Measurements from ENCODE around the gene SAMD4A.
A peak's percentile ranks its signal among the peaks of the same experiment; 100 is the strongest.

The SAMD4A gene, protein sequence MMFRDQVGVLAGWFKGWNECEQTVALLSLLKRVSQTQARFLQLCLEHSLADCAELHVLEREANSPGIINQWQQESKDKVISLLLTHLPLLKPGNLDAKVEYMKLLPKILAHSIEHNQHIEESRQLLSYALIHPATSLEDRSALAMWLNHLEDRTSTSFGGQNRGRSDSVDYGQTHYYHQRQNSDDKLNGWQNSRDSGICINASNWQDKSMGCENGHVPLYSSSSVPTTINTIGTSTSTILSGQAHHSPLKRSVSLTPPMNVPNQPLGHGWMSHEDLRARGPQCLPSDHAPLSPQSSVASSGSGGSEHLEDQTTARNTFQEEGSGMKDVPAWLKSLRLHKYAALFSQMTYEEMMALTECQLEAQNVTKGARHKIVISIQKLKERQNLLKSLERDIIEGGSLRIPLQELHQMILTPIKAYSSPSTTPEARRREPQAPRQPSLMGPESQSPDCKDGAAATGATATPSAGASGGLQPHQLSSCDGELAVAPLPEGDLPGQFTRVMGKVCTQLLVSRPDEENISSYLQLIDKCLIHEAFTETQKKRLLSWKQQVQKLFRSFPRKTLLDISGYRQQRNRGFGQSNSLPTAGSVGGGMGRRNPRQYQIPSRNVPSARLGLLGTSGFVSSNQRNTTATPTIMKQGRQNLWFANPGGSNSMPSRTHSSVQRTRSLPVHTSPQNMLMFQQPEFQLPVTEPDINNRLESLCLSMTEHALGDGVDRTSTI

DNA sequence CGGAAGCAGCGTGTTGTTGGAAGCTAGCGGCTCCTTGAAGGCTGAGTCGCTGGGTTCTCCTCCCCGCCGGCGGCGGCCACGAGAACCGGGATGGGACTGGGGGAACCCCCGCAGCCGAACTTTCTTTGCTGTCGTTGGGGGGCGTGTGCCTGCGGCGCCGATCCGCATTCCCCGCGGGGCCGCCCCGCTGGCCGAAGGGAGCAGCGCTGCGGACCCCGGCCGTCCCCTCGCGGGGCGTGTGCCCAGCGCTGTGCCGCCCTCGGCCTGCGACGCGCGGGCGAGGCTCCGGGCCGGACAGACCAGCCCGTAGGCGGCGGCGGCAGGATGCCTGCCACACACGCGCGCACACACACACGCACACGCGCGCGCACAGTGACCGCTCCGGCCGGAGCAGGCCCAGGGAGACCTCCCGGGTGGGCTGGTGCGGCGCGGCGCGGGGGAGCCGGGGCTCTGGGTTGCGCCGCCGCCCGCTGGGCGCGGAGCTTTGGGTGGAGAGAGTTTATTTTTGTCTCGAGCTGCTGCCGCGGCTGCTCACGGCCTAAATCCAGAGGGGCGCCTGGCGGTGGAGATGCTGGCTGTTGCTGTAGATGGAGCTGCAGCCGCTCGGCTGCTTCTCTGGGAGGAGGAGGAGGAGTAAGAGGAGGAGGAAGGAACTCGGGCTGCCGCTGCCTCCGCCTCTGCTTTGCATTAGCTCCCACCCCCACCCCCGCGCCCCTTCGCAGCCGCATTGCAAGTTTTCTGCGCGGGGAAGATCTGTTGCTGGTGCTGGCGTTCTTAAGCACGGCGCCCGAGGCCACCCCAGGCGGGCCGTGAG, at the start of gene SAMD4A:
SAMD4A (plus strand) TSS at position 719 of the 814 bp plus-strand sequence. CDS start 789 bp downstream, outside the sequence.
- peak in 1 of 2 donors; percentile 25 for DNase-seq (ENCODE audit: low read depth in 2 of 2)

DNA sequence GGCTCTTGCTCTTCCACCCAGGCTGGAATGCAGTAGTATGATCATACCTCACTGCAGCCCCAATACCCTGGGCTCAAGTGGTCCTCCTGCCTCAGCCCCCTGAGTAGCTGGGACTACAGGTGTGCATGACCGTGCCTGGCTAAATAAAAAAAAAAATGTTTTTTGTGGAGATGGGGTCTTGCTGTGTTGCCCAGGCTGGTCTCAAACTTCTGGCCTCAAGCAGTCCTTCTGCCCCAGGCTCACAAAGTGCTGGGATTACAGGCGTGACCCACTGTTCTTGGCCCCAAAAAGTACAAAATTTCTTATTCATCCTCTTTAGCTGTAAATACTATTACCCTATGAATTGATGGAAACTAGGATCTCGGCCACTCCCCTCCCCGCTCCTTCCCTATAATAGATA, 42.5 kb upstream of the SAMD4A start:
- DNase-seq (ENCODE audit: low read depth in 2 of 2), result no peak

DNA sequence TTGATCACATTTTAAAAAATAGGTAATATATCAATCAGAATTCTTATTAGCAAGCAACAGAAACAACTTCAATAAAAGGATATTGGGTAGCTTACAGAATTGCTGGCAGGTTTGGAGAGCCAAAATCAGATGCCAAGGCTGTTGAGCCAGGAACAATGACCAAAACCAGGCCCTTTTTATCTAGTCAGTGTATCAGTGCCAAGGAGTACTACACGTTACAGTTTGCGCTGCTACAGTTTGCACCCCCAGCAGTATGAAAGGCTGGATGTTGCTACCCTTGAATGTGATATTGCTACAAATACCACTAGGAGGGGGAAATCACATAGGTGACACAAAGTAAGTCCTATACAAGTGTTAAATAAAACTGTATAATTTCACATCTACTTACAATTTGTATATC, 38.0 kb upstream of the SAMD4A start:
- no peak for DNase-seq (ENCODE audit: low read depth in 2 of 2)

DNA sequence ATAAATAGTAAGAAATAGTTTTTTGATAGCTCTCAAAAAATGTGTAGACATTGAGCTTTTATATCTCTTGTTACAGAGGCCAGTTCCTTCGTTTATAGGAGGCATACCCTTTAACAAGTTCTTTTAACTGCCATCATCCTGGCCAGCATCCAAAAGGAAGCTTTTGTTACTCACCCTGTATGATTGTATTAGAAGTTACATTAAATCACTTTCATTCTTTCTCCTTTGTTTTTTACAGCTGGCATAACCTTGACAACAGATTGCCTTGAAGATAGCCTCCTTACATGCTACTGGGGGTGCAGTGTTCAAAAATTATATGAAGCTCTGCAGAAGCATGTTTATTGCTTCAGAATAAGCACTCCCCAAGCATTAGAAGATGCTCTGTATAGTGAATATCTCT, 37.1 kb upstream of the SAMD4A start:
- no peak for DNase-seq (ENCODE audit: low read depth in 2 of 2)

DNA sequence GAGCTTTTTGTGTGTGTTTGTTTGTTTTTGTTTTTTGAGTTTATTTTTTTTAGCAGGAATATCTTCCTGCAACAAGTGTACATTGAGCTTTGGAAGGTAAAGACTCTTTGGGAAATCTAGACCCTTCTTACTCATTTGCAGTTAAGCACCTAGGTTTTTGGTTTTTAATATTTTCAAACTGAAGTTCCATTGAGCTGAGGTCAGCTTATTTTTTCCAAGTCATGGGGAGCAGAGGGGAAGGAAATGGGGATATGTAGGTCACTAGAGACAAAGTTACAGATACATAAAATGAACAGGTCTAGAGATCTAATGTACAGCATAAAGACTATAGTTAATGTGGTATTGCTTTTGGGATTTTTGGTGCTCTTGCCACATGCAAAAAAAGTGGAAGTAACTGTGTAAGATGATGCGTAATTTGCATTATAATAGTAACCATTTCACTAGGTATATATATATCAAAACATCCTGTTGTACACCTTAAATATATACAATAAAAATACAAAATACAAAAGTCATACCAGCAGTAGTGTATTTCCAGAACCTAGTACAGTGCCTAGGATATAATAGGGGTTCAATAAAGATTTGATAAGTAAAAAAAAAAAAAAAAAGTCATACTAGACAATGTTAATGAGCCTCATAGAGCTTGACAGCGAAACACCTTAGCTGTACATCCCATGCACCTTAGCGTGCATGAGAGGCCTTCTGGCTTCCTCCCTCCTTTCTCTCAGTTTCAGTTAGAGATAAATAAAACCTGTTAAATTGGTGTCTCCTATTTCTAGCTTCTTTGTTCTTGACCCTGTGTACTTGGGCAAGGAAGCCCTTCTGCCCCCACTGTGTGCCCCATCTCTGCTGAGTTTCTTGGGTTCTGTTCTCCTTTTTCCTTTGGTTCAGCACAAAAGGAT, 34.6 kb upstream of the SAMD4A start:
- DNase-seq (ENCODE audit: low read depth in 2 of 2), result no peak

DNA sequence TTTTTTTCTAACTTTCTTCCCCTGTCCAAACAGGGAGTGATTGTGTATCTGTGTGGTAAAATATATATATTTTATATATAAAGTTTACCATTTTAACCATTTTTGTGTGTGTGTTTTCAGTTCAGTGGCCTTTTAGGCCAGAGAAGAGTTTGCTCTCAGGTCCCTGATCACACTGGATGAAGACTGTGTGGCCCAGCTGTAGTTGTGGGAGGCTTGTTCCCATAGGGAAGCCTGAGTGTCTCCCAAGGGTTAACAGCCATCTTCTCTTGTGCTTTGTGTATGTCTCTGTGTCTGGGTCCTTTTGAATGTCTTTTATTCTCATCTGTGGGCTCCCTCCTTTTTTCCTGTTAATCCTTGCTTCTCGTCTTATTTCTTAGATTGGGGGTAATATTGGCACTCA, 33.8 kb upstream of the SAMD4A start:
- no peak for DNase-seq (ENCODE audit: low read depth in 2 of 2)

DNA sequence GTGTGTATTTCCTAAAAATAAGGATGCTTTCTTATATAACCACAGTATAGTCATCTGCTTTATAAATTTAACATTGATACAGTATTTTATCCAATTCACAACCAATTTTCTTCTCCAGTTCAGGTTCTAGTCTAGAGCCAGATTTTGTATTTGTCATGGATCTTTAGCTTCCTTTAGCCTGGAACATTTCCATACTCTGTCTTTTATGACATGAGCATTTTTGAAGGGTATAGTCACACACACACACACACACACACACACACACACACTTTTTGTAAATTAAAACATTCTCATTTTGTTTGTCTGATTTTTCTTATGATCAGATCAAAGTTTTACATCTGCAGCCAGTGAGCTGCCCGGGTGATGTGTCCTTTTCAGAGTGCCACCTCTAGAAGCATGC, 31.8 kb upstream of the SAMD4A start:
- DNase-seq (ENCODE audit: low read depth in 2 of 2), result no peak

DNA sequence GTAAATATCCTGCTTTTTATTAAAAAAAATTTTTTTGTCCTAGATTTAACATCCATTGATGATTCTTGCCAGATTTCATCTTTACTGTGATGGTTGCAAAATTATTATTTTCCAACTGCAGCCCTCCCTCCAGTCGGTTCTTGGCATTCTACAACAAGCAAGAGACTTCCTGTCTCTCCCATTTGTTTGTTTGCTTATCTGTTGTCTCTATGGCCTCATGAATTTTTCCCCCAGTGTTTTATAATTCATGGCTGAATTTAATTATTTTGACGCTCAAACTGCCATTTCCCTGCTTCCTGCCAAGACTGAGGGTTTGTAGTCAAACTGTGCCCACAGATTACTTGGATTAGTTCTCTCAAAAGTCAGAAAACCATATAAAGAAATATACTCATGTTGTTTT, 31.3 kb upstream of the SAMD4A start:
- DNase-seq (ENCODE audit: low read depth in 2 of 2), result no peak

DNA sequence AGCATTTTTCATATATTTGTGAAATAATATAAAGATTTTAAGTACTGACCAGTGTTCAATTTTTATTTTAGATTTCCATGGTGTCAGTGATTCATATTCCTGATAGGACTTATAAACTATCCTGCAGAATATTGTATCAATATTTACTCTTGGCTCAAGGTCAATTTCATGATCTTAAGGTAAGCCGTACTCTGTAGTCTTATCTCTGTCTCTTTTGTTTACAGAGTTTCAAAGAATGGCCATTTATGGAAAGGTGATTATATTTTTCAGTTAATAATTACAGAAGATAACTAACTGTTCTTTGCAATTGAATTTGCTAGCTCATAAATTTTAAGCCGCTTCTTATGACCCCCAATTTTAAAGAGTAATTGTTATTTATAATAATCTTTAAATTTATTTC, 29.3 kb upstream of the SAMD4A start:
- DNase-seq (ENCODE audit: low read depth in 2 of 2), result no peak

DNA sequence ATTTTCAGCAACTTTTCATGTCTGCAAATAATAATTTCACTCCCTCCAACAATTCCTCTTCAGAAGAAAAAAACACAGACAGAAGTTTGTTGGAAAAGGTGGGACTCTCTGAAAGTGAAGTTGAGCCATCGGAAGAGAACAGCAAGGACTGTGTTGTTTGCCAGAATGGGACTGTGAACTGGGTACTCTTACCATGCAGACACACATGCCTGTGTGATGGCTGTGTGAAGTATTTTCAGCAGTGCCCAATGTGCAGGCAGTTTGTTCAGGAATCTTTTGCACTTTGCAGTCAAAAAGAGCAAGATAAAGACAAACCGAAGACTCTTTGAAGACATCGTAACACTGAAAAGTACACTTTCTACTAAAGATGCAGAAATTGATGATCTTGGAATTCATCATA, 28.9 kb upstream of the SAMD4A start:
- no peak for DNase-seq (ENCODE audit: low read depth in 2 of 2)

DNA sequence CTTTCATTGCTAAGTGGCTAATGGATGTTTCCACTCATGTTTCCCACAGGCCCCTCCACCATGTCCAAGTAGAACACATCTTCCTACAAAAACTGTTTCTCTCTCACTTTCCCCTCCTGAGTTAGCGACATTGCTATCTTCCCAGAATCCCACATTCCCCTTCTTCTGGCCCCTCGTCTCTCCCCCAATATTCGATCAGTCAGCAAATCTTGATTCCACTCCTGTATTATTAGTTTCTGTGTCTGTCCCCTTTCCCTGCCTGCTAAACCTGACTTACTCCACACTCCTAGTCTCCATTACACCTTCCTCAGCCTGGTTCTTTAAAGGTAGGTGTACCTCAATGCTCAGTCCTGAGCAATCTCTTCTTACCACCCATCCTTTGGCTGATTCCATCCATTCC, 19.3 kb upstream of the SAMD4A start:
- no peak for DNase-seq (ENCODE audit: low read depth in 2 of 2)

DNA sequence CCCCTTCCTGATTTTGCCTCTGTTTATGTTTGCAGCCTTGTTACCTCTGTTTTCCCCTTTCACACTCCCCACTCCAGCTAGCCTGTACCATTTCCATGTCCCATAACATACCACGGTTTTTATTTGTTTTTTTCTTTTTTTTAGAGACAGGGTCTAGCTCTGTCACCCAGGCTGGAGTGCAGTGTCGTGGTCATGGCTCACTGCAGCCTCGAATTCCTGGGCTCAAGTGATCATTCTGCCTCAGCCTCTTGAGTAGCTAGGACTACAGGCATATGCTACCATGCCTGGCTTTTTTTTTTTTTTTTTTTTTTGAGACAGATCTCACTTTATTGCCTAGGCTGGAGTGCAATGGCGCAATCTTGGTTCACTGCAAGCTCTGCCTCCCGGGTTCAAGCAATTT, 18.4 kb upstream of the SAMD4A start:
- DNase-seq (ENCODE audit: low read depth in 2 of 2), result no peak

DNA sequence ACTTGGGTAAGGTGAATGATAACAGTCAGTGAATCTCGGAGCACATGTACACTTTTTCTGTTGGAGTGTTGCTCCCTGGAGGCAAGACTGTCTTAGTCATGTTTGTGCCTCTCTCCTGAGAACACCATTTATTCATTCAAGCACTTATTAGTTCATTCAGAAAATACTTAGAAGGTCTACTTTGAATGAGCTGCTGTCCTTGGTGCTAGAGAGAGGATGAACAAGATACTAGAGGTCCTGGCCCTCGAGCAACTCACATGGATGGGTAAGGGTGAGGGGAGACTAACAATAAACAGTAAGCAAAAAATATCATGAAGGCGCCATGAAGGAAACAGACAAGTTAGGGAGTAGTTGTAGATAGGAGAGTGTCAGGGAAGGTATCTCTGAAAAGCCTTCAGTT, 17.1 kb upstream of the SAMD4A start:
- no peak for DNase-seq (ENCODE audit: low read depth in 2 of 2)

DNA sequence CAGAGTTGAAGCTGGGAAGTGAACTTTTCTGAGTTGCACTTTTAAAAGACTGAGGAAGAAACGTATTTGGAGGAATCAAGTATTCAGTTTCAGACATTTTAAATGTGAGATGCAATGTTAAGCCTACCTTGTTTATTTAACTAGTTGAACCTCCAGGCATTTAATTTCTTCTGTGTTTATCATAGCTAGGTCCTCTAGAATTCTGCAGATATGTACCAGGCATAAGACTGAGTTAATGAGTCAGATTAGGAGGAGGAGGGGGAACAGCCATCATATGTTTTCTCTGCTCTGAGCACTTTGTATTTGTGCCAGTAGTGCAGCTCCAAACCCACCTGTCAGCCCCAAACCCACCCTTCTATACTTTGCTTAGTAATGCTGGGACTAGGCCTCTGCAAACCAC, 16.4 kb upstream of the SAMD4A start:
- no peak for DNase-seq (ENCODE audit: low read depth in 2 of 2)

DNA sequence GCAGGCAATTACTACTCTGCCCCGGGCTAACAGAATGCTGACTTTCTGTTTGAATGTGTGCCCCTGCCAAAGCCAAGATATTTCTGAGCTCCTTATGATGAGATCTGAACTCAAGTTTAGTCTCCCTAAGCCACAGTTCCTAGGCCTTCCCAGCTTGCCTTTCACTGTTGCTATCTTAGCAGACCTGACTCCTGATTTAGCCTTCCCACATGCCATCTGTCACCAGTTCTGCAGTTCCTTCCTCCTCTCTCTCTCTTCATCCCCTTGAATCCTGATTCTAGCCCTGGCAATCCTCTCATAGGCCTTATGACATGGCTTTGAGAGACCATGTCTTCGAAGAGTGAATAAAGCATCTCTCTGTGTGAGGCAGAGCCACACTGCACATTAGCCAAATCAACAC, 12.5 kb upstream of the SAMD4A start:
- no peak for DNase-seq (ENCODE audit: low read depth in 2 of 2)

DNA sequence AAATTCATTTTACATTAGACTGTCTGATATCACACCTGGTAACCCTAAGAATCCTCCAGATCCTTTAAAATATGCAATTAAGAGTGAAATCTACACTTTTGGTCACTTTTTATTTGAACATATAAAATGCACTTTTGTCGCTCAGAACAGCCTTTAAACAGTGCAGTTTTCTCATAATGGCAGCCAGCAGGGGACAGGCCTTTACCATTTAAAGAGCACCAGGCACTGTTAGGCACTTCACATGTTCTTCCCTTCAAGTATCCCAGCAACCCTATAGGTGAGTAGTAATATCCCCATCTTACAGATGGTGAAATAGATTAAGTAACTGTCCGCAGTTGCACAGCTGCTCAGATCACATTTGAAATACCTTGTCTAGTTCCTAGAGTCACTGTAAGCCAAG, 11.3 kb upstream of the SAMD4A start:
- no peak for DNase-seq (ENCODE audit: low read depth in 2 of 2)

DNA sequence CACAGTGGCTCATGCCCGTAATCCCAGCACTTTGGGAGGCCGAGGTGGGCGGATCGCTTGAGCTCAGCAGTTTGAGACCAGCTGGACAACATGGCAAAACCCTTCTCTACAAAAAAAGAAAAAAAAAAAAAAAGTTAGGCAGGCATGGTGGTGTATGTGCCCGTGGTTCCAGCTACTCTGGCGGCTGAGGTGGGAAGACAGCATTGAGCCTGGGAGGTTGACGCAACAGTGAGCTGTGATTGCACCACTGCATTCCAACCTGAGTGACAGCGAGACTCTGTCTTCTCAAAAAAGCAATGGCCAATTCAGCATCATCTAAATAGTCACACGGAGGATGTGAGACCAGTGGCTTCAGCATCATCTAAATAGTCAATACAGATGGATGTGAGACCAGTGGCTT, 10.4 kb upstream of the SAMD4A start:
- DNase-seq (ENCODE audit: low read depth in 2 of 2), result no peak

DNA sequence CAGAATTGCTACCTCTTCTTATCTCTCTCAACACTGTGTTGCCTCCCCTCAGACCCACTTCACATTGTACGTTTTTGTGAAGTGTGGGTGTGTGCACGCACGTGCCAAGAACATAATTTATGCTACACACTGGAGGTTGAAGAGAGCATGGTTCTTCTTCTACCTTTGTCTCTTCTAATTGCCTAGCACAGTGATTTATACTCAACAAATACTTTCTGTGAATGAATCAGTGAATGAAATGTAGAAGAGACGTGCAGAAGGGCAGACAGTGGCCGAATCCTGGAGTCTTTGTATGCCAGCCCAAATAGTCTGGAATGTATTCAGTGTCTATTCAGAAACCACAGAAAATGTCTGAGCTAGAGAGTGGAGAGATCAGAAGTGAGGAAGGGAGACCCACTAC, 4.6 kb upstream of the SAMD4A start:
- DNase-seq (ENCODE audit: low read depth in 2 of 2), result no peak

DNA sequence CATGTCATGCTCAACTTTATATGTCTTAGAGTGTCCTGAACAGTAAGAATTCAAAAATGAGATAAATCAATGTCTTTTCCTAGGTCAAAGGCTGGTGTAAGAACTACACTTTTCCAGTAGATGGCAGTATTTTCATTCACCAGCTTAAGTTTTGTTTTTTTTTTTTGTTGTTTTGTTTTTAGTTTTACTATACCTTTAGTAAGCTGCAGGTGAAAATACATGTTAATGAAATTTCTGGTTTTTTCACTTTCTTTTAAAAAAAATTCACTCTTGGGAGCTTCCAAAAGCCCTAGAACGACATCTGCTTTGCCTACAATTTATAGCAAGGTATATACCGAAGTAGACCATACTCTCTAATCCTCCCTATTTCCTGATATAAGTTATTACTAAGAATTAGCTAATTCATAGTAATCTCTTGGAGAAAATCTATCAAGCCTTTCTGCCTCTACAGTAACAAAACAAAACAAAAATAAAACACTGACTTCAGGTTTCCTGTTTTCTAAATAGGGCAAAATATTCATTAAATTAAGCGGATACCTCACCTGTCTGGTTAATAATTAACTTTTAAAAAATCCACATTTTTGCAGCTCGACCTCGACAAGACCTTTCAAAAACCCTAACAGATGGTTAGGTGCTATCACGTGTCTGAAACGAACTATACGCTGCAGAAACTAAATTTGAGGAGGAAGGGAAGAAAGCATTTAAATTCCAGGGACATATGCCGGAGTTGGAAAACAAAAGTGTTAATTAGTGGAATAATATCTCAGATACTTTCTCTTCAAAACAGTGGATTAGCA, 2.7 kb upstream of the SAMD4A start:
- no peak for DNase-seq (ENCODE audit: low read depth in 2 of 2)

Measured in stimulated activated CD4-positive, alpha-beta T cell treated with anti-CD3 and anti-CD28 coated beads, Interleukin-1b, Interleukin-23, amount 100 ng/mL, for 1 hour (primary cell).